Liver (tissue), 1 donor: ENCODE data around the gene E2F2.

ENCODE experiments used
- MAX ChIP-seq: IDR thresholded peaks from 2 replicates; pipeline ENCODE4 v1.6.1; 2016; ENCODE audit warnings: antibody characterized with exemption
- YY1 ChIP-seq: IDR thresholded peaks from 2 replicates; pipeline ENCODE4 v1.6.1; 2016; ENCODE audit warnings: antibody characterized with exemption, mild to moderate bottlenecking

GRCh38 chr1:23571465-23571864, 40.4 kb upstream of the E2F2 start:
- no peak for TF ChIP-seq MAX
- no peak for TF ChIP-seq YY1
